Cardiac fibroblast (primary cell): ENCODE results near the gene CDC14A.

ENCODE experiments used
- DNase-seq, 2 donors: peaks; one replicate each; pipeline versions ENCODE4 v3.0.0 to v3.0.0-alpha.2; 2010; ENCODE audit warnings: low read depth in 2 of 2
- H3K4me3 ChIP-seq, 2 donors: replicated peaks in 1 of 2; 1 replicate in 1 of 2; 2 replicates in 1 of 2; pipeline ENCODE4 v1.5.1; 2011; ENCODE audit warnings: low read depth in 2 of 2, low read length in 2 of 2, mild to moderate bottlenecking in 2 of 2, moderate library complexity in 1 of 2
- TF ChIP-seq, protein P1 (sequence below): IDR thresholded peaks from one replicate; pipeline ENCODE4 v1.5.1; 2011; ENCODE audit warnings: low read depth, mild to moderate bottlenecking, low read length, inconsistent platforms

The CDC14A gene

GRCh38 chr1:100309863-100310262 is 42.4 kb upstream of the CDC14A start:
- H3K4me3 ChIP-seq = no peak overlapping the region
- no peak for DNase-seq
- TF ChIP-seq, protein P1, sequence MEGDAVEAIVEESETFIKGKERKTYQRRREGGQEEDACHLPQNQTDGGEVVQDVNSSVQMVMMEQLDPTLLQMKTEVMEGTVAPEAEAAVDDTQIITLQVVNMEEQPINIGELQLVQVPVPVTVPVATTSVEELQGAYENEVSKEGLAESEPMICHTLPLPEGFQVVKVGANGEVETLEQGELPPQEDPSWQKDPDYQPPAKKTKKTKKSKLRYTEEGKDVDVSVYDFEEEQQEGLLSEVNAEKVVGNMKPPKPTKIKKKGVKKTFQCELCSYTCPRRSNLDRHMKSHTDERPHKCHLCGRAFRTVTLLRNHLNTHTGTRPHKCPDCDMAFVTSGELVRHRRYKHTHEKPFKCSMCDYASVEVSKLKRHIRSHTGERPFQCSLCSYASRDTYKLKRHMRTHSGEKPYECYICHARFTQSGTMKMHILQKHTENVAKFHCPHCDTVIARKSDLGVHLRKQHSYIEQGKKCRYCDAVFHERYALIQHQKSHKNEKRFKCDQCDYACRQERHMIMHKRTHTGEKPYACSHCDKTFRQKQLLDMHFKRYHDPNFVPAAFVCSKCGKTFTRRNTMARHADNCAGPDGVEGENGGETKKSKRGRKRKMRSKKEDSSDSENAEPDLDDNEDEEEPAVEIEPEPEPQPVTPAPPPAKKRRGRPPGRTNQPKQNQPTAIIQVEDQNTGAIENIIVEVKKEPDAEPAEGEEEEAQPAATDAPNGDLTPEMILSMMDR = no peak

DNA sequence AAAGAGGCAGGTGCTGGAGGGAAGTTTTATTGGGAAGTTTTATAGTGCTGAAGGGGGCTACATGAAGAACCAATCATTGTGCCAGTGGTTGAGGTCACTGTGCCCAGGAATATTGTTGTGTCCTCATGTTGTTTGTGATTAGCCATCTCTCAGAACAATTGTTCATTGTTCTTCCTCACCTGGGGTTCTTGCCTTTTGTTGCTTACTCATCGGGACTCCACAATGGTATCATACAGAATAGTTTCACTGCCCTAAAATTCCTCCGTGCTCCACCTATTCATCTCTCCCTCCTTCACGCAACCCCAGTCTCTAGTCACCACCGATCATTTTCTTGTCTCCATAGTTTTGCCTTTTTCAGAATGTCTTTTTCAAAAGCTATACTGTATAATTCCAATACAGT is 38.9 kb upstream of the CDC14A start:
- no peak overlapping the region for H3K4me3 ChIP-seq
- TF ChIP-seq, protein P1 = no peak
- peak in 1 of 2 donors; percentile 46 for DNase-seq

GRCh38 chr1:100316622-100317021 is 35.7 kb upstream of the CDC14A start:
- H3K4me3 ChIP-seq = no peak overlapping the region
- TF ChIP-seq, protein P1 = no peak
- DNase-seq = no peak

GRCh38 chr1:100320311-100321099 is 31.8 kb upstream of the CDC14A start:
- no peak overlapping the region for H3K4me3 ChIP-seq
- DNase-seq = no peak
- TF ChIP-seq, protein P1 = no peak

GRCh38 chr1:100321100-100321493 is 31.2 kb upstream of the CDC14A start:
- DNase-seq = no peak
- TF ChIP-seq, protein P1 = no peak
- no peak overlapping the region for H3K4me3 ChIP-seq

DNA sequence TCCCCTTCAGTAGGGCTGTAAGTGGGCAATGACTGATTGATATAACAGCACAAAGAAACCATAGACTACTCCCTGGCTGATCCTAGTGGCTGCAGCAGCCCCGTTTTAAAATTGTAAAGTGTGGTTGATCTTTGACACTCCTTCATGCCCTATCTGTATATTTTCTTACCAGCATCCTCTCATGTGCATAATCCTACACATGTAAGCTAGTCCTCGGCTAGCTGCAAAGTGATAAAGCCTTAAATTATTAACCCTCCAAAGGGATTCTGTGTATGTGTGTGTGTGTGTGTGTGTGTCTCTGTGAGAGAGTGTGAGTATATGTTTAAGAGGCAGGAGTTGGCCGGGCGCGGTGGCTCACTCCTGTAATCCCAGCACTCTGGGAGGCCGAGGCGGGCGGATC is 30.8 kb upstream of the CDC14A start:
- no peak overlapping the region for H3K4me3 ChIP-seq
- DNase-seq = no peak
- TF ChIP-seq, protein P1 = no peak
